Stimulated activated CD8-positive, alpha-beta memory T cell treated with anti-CD3 and anti-CD28 coated beads, Interleukin-4, amount 100 ng/mL, for 24 hours (primary cell): ENCODE data around the gene CHD5.

Experiments
- DNase-seq: peaks from one replicate; pipeline ENCODE4 v3.0.0-alpha.2; 2020; ENCODE audit warnings: low read depth

The CHD5 gene

GRCh38 chr1:6172549-6172948 lies 7.6 kb downstream of the CHD5 start:
- no peak for DNase-seq

- no peak for DNase-seq
Observed at GRCh38 chr1:6171548-6172124, 8.5 kb downstream of the CHD5 start.

GRCh38 chr1:6170742-6171201 lies 9.3 kb downstream of the CHD5 start:
- no peak for DNase-seq

GRCh38 chr1:6170116-6170741 lies 9.9 kb downstream of the CHD5 start:
- DNase-seq = no peak

- DNase-seq = no peak
Observed at GRCh38 chr1:6168947-6169586, 11.1 kb downstream of the CHD5 start.

- DNase-seq = no peak
Observed at GRCh38 chr1:6167391-6168303, 12.5 kb downstream of the CHD5 start.

- no peak for DNase-seq
Observed at GRCh38 chr1:6166655-6167390, 13.3 kb downstream of the CHD5 start.

- DNase-seq = no peak
Observed at GRCh38 chr1:6166221-6166620, 13.9 kb downstream of the CHD5 start.

- no peak for DNase-seq
Observed at GRCh38 chr1:6165441-6165985, 14.6 kb downstream of the CHD5 start.

- DNase-seq = no peak
Observed at GRCh38 chr1:6165027-6165426, 15.1 kb downstream of the CHD5 start.

- DNase-seq = no peak
Observed at GRCh38 chr1:6163973-6164617, 16.0 kb downstream of the CHD5 start.

GRCh38 chr1:6163191-6163972 lies 16.7 kb downstream of the CHD5 start:
- no peak for DNase-seq

- DNase-seq = no peak
Observed at GRCh38 chr1:6162773-6163172, 17.3 kb downstream of the CHD5 start.

- DNase-seq = no peak
Observed at GRCh38 chr1:6162341-6162740, 17.8 kb downstream of the CHD5 start.

- DNase-seq = no peak
Observed at GRCh38 chr1:6158181-6158580, 21.9 kb downstream of the CHD5 start.

- no peak for DNase-seq
Observed at GRCh38 chr1:6157528-6158174, 22.5 kb downstream of the CHD5 start.

- no peak for DNase-seq
Observed at GRCh38 chr1:6157132-6157527, 23.0 kb downstream of the CHD5 start.

- DNase-seq = no peak
Observed at GRCh38 chr1:6154525-6155319, 25.4 kb downstream of the CHD5 start.

- DNase-seq = no peak
Observed at GRCh38 chr1:6152882-6153281, 27.2 kb downstream of the CHD5 start.
